ENCODE measurements around the gene EPHB1.
A peak's percentile ranks its signal among the peaks of the same experiment; 100 is the strongest.

The EPHB1 gene

DNA sequence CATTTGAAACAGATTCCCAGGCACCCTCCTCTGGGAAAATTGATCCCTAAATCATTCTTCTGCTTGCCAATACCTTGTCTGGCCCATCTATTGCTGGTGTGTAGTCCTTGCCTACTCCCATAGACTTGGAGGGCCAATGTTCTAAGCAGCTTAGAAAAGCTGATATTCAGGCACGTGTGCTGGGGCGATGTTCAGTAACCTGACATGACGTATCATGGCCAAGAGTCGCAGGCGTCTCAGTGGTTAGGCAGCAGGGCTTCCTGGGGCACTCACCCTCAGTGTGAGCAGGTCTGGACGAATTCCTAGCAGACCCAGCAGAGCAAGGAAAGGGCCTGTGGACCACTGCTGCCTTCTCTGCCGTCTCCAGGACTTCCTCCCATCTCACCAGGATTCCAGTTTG lies 21.6 kb downstream of the EPHB1 start:
- FAIRE-seq (no peak), DNase-seq (ENCODE audit: insufficient read length, low spot score) (no peak)
- TF ChIP-seq POLR2A (IDR thresholded peaks at IDR 0.05; ENCODE audit: low read depth, low read length) (no peak), TAF1 (IDR thresholded peaks at IDR 0.05; ENCODE audit: low read depth, low read length) (no peak), POU2F2 (IDR thresholded peaks at IDR 0.05; ENCODE audit: low read depth, low read length) (no peak), SPI1 (IDR thresholded peaks at IDR 0.05; ENCODE audit: low read depth, low read length) (no peak), PAX5 (IDR thresholded peaks at IDR 0.05; ENCODE audit: insufficient read depth, low read length, severe bottlenecking) (no peak), POLR2AphosphoS5 (IDR thresholded peaks at IDR 0.05; ENCODE audit: low read depth, low read length) (no peak)

DNA sequence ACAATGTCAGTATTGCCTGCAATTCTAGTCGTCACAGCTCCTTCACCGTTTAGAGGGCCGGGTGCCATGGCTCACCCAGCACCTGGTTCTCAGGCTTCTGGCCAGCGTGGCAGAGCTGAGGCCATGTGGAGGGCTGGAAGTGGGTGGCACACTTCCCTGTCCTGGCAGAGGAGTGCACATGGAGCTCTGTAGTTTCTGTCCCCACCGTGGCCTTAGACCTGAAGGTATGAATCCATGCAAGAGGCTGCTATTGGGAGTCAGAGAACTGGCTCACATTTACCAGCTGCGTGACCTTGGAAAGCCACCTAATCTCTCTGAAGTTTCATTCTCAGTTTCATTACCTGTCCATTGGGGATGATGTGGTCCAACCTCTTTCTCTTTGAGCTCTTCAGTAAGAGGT lies 22.2 kb downstream of the EPHB1 start:
- DNase-seq (ENCODE audit: insufficient read length, low spot score) (no peak), FAIRE-seq (no peak)
- no peak for TF ChIP-seq SPI1 (IDR thresholded peaks at IDR 0.05; ENCODE audit: low read depth, low read length)
- TF ChIP-seq TAF1 (IDR thresholded peaks at IDR 0.05; ENCODE audit: low read depth, low read length) = no peak
- TF ChIP-seq PAX5 (IDR thresholded peaks at IDR 0.05; ENCODE audit: insufficient read depth, low read length, severe bottlenecking) = no peak
- no peak for TF ChIP-seq POLR2AphosphoS5 (IDR thresholded peaks at IDR 0.05; ENCODE audit: low read depth, low read length)
- TF ChIP-seq POLR2A (IDR thresholded peaks at IDR 0.05; ENCODE audit: low read depth, low read length) = no peak
- TF ChIP-seq POU2F2 (IDR thresholded peaks at IDR 0.05; ENCODE audit: low read depth, low read length) = no peak

GRCh38 chr3:134820994-134821393 lies 25.9 kb downstream of the EPHB1 start:
- TF ChIP-seq POLR2AphosphoS5 (IDR thresholded peaks at IDR 0.05; ENCODE audit: low read depth, low read length) (no peak), SPI1 (IDR thresholded peaks at IDR 0.05; ENCODE audit: low read depth, low read length) (no peak), PAX5 (IDR thresholded peaks at IDR 0.05; ENCODE audit: insufficient read depth, low read length, severe bottlenecking) (no peak), POLR2A (IDR thresholded peaks at IDR 0.05; ENCODE audit: low read depth, low read length) (no peak), POU2F2 (IDR thresholded peaks at IDR 0.05; ENCODE audit: low read depth, low read length) (no peak), TAF1 (IDR thresholded peaks at IDR 0.05; ENCODE audit: low read depth, low read length) (no peak)
- FAIRE-seq (no peak), DNase-seq (ENCODE audit: insufficient read length, low spot score) (no peak)

- DNase-seq (ENCODE audit: insufficient read length, low spot score) = no peak
- no peak for FAIRE-seq
- TF ChIP-seq SPI1 (IDR thresholded peaks at IDR 0.05; ENCODE audit: low read depth, low read length) = no peak
- no peak for TF ChIP-seq POLR2A (IDR thresholded peaks at IDR 0.05; ENCODE audit: low read depth, low read length)
- no peak for TF ChIP-seq TAF1 (IDR thresholded peaks at IDR 0.05; ENCODE audit: low read depth, low read length)
- no peak for TF ChIP-seq POU2F2 (IDR thresholded peaks at IDR 0.05; ENCODE audit: low read depth, low read length)
- no peak for TF ChIP-seq POLR2AphosphoS5 (IDR thresholded peaks at IDR 0.05; ENCODE audit: low read depth, low read length)
Observed at GRCh38 chr3:134822090-134822489, 27.0 kb downstream of the EPHB1 start.

- no peak for DNase-seq (ENCODE audit: insufficient read length, low spot score)
- TF ChIP-seq POU2F2 (IDR thresholded peaks at IDR 0.05; ENCODE audit: low read depth, low read length) (no peak), SPI1 (IDR thresholded peaks at IDR 0.05; ENCODE audit: low read depth, low read length) (no peak), PAX5 (IDR thresholded peaks at IDR 0.05; ENCODE audit: insufficient read depth, low read length, severe bottlenecking) (no peak), POLR2AphosphoS5 (IDR thresholded peaks at IDR 0.05; ENCODE audit: low read depth, low read length) (no peak), TAF1 (IDR thresholded peaks at IDR 0.05; ENCODE audit: low read depth, low read length) (no peak), POLR2A (IDR thresholded peaks at IDR 0.05; ENCODE audit: low read depth, low read length) (no peak)
- FAIRE-seq = no peak
Observed at GRCh38 chr3:134823679-134824078, 28.6 kb downstream of the EPHB1 start.

DNA sequence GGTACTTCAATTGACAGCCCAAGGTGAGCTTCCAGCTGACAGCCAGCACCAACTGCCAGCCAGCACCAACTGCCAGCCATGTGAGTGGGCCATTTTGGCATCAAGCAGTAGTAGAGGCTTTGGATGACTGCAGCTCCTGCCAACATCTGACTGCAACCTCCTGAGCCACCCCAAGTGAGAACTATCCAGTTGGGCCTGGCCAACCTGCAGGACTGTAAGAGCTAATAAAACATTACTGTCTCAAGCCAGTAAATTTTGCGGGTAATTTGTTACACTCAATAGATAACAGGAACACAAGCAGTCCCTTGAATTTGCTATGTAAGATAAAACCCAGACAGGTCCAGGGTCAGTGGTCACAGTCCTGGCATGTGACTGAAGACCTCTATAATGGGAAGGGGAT lies 29.7 kb downstream of the EPHB1 start:
- TF ChIP-seq POU2F2 (IDR thresholded peaks at IDR 0.05; ENCODE audit: low read depth, low read length) (no peak), PAX5 (IDR thresholded peaks at IDR 0.05; ENCODE audit: insufficient read depth, low read length, severe bottlenecking) (no peak), SPI1 (IDR thresholded peaks at IDR 0.05; ENCODE audit: low read depth, low read length) (no peak), POLR2AphosphoS5 (IDR thresholded peaks at IDR 0.05; ENCODE audit: low read depth, low read length) (no peak), TAF1 (IDR thresholded peaks at IDR 0.05; ENCODE audit: low read depth, low read length) (no peak), POLR2A (IDR thresholded peaks at IDR 0.05; ENCODE audit: low read depth, low read length) (no peak)
- no peak for DNase-seq (ENCODE audit: insufficient read length, low spot score)
- no peak for FAIRE-seq

GRCh38 chr3:134827213-134827612 lies 32.2 kb downstream of the EPHB1 start:
- no peak for DNase-seq (ENCODE audit: insufficient read length, low spot score)
- TF ChIP-seq POLR2AphosphoS5 (IDR thresholded peaks at IDR 0.05; ENCODE audit: low read depth, low read length) = no peak
- no peak for TF ChIP-seq TAF1 (IDR thresholded peaks at IDR 0.05; ENCODE audit: low read depth, low read length)
- TF ChIP-seq PAX5 (IDR thresholded peaks at IDR 0.05; ENCODE audit: insufficient read depth, low read length, severe bottlenecking) = no peak
- no peak for TF ChIP-seq POU2F2 (IDR thresholded peaks at IDR 0.05; ENCODE audit: low read depth, low read length)
- peak; percentile 29; the same call in 1 of the 2 replicates for TF ChIP-seq SPI1 (IDR thresholded peaks at IDR 0.05; ENCODE audit: low read depth, low read length)
- no peak for TF ChIP-seq POLR2A (IDR thresholded peaks at IDR 0.05; ENCODE audit: low read depth, low read length)
- no peak for FAIRE-seq

DNA sequence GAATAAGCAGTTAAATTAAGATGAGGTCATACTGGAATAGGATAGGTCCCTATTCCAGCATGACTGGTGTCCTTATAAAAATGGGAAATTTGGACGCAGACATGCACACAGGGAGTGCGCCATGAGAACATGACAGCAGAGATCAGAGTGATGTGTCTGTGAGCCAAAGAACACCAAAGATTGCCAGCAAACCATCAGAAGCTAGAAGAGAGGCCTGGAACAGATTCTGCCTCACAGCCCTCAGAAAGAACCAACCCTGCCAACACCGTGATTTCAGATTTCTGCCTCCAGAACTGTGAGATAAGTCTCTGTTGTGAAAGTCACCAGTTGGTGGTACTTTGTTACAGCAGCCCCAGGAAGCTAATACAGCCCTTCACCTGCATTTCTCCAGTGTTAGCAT lies 34.7 kb downstream of the EPHB1 start:
- FAIRE-seq = no peak
- no peak for DNase-seq (ENCODE audit: insufficient read length, low spot score)
- TF ChIP-seq POLR2A (IDR thresholded peaks at IDR 0.05; ENCODE audit: low read depth, low read length) (no peak), TAF1 (IDR thresholded peaks at IDR 0.05; ENCODE audit: low read depth, low read length) (no peak), SPI1 (IDR thresholded peaks at IDR 0.05; ENCODE audit: low read depth, low read length) (no peak), POLR2AphosphoS5 (IDR thresholded peaks at IDR 0.05; ENCODE audit: low read depth, low read length) (no peak), PAX5 (IDR thresholded peaks at IDR 0.05; ENCODE audit: insufficient read depth, low read length, severe bottlenecking) (no peak), POU2F2 (IDR thresholded peaks at IDR 0.05; ENCODE audit: low read depth, low read length) (no peak)

- no peak for FAIRE-seq
- TF ChIP-seq POU2F2 (IDR thresholded peaks at IDR 0.05; ENCODE audit: low read depth, low read length) (no peak), SPI1 (IDR thresholded peaks at IDR 0.05; ENCODE audit: low read depth, low read length) (no peak), TAF1 (IDR thresholded peaks at IDR 0.05; ENCODE audit: low read depth, low read length) (no peak), POLR2AphosphoS5 (IDR thresholded peaks at IDR 0.05; ENCODE audit: low read depth, low read length) (no peak), POLR2A (IDR thresholded peaks at IDR 0.05; ENCODE audit: low read depth, low read length) (no peak), PAX5 (IDR thresholded peaks at IDR 0.05; ENCODE audit: insufficient read depth, low read length, severe bottlenecking) (no peak)
Observed at GRCh38 chr3:134832585-134832984, 37.5 kb downstream of the EPHB1 start.

More at GRCh38 chr3:134832585-134832984, 37.5 kb downstream of the EPHB1 start:
- DNase-seq (ENCODE audit: insufficient read length, low spot score) = no peak

All from GM12891 (cell line).